AG10803 (cell line): ENCODE measurements around the gene DENND1A.

Experiments used
- DNase-seq: peaks from one replicate; pipeline ENCODE4 v3.0.0; 2010; ENCODE audit warnings: low read depth
- H3K4me3 ChIP-seq: 2 replicates; pipeline ENCODE4 v1.5.1; 2011; ENCODE audit warnings: mild to moderate bottlenecking, low read length, control low read depth
- TF ChIP-seq, protein P1 (sequence below): conservative IDR thresholded peaks from 2 replicates; pipeline ENCODE4 v1.5.1; 2011; ENCODE audit warnings: mild to moderate bottlenecking, low read length, control low read depth, inconsistent platforms

Gene DENND1A

GRCh38 chr9:123486431-123486830, 443.5 kb downstream of the DENND1A start:
- no peak for DNase-seq
- TF ChIP-seq, protein P1, sequence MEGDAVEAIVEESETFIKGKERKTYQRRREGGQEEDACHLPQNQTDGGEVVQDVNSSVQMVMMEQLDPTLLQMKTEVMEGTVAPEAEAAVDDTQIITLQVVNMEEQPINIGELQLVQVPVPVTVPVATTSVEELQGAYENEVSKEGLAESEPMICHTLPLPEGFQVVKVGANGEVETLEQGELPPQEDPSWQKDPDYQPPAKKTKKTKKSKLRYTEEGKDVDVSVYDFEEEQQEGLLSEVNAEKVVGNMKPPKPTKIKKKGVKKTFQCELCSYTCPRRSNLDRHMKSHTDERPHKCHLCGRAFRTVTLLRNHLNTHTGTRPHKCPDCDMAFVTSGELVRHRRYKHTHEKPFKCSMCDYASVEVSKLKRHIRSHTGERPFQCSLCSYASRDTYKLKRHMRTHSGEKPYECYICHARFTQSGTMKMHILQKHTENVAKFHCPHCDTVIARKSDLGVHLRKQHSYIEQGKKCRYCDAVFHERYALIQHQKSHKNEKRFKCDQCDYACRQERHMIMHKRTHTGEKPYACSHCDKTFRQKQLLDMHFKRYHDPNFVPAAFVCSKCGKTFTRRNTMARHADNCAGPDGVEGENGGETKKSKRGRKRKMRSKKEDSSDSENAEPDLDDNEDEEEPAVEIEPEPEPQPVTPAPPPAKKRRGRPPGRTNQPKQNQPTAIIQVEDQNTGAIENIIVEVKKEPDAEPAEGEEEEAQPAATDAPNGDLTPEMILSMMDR = no peak
- H3K4me3 ChIP-seq = no peak overlapping the region

- DNase-seq = no peak
- H3K4me3 ChIP-seq = no peak overlapping the region
- TF ChIP-seq, protein P1 = no peak
Observed at GRCh38 chr9:123485216-123485615, 444.7 kb downstream of the DENND1A start.

DNA sequence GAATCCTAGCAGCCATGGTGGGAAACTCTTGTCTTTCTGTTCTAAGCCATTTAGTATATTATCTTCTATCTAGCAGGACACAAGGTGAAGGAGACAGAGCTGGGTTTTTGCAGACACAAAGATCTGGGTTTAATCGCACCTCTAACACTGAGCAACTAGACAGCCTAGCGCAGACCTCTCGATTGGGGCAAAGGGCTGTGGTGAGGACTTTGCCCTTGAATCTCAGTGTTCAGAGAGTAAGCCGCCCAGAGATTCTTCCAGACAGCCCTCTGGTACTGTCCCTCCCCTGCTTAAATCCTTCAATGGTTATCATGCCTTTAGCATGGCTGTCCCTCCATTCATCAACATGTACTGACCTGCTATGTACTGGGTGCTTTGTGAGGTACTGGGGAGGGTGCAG, 445.8 kb downstream of the DENND1A start:
- H3K4me3 ChIP-seq = no peak overlapping the region
- DNase-seq = no peak
- TF ChIP-seq, protein P1 = no peak

DNA sequence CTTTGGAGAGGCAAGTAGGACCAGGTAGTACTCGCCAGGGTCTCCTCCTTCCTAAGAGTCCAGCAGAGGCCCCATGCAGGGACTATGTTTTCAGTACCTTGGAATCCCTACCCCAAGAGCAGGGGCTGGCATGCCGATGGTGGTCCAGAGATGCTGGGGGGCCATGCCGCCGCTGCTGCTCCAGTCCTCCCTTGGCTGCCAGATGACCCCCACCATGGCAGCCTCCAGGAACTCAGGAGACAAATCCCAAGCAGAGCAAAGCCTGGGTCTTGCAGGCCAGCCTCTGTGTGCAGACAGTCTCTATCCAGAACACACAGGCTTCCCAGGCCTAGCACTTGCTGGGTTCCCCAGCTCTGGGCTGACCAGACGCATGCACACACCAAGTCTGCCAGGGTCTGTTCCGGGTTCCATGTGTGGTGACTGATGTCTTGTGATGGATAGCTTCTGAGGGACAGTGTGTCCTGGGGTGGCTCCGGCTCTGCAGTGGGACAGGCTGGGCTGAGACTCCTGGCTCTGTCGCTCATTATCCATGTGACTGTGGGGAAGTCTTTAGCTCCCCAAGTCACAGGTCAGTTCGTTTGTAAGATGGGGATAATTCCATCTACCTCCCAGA, 446.6 kb downstream of the DENND1A start:
- H3K4me3 ChIP-seq = no peak overlapping the region
- TF ChIP-seq, protein P1 = no peak
- DNase-seq = no peak

DNA sequence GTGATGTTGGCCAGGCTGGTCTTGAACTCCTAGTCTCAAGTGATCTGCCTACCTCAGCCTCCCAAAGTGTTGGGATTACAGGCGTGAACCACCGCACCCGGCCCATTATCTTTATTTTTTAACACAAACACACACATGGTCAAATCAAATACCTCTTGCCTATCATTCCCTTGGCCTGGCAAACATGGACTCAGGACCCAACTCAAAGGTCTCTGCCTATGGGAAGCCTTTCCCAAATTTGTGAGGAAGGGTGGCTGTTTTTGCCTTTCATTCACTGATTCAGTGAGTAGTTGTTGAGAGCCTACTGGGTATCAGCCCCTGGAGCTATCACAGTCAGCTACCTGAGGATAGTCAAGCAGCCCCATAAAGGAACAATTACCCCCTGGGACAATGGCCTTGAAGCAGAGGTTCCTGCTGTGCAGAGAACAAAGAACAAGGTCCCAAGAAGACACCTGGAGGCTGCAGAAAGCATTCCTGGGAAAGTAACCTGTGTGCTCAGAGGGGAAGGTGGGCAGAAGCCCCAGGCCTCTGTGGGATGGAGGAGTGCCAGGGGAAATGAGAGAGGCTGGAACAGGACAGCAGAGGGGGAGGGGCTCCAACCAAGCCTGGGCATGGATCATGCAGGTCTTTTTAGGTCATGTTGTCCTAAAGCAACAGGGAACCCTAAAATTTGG, 447.5 kb downstream of the DENND1A start:
- H3K4me3 ChIP-seq = no peak overlapping the region
- no peak for DNase-seq
- TF ChIP-seq, protein P1 = no peak

GRCh38 chr9:123481209-123481865, 448.6 kb downstream of the DENND1A start:
- DNase-seq = no peak

More at GRCh38 chr9:123481209-123481865, 448.6 kb downstream of the DENND1A start:
- no peak overlapping the region for H3K4me3 ChIP-seq
- TF ChIP-seq, protein P1 = no peak
